Lower leg skin (tissue), 4 donors: ENCODE data around the gene CITED2. TPM values are rescaled to one million over a fixed set of nuclear protein-coding genes. Genes with fewer than 3 reads are reported as not detected.
"Not testable (repeated sequence)": the region's sequence is repeated elsewhere in the genome, so short reads cannot be mapped to it uniquely, and the experiment has no call there.

ENCODE experiments used
- DNase-seq, 2 donors: peaks; one replicate each; pipeline ENCODE4 v3.0.0-alpha.2; 2019; ENCODE audit warnings: low spot score in 2 of 2
- H3K4me3 ChIP-seq: fragments of 200-600 bp; sonication (generic); 2 replicates; pipeline ENCODE4 v1.5.1; 2017; ENCODE audit warnings: mild to moderate bottlenecking, low read depth; ENCODE audit not compliant: poor library complexity, severe bottlenecking
- CTCF ChIP-seq, 3 donors: fragments of 450-650 bp; IDR thresholded peaks; one replicate each; pipeline ENCODE4 v1.5.1; 2016; ENCODE audit warnings: antibody characterized with exemption in 3 of 3, mild to moderate bottlenecking in 3 of 3, moderate library complexity in 2 of 3
- POLR2A ChIP-seq, 2 donors: fragments of 450-650 bp; IDR thresholded peaks; one replicate each; pipeline ENCODE4 v1.6.1; 2016 to 2017; ENCODE audit warnings: antibody characterized with exemption in 2 of 2, mild to moderate bottlenecking in 1 of 2, moderate library complexity in 1 of 2
- WGBS, 2 donors: methylation state at CpG; one replicate each; pipeline ENCODE4 v1.1.5; 2018; 5-methylcytosine and 5-hydroxymethylcytosine counted together
- intact Hi-C: fragments of 100-400 bp; cut with DNase I; formaldehyde crosslinking; loops from one replicate; pipeline ENCODE4 v1.15.0; 2023; ENCODE audit warnings: low total_unique reads
- total RNA-seq, 4 donors: library from RNA; depleted of rRNA; stranded (reverse); fragments of >200 nt; gene quantifications; one replicate each; pipeline ENCODE4 v1.1.0, GENCODE V29; 2016

Gene CITED2
- total RNA-seq, 4 donors from 2014 or later = 155 to 313 (median 257) TPM

GRCh38 chr6:139364982-139365379 lies 9.5 kb downstream of the CITED2 start:
- no peak for DNase-seq
- intact Hi-C loops = loop anchor here (5.0 kb wide), 2 partner anchors 148 to 783 kb away; no protein-coding TSS in a partner anchor
- no peak overlapping the region for H3K4me3 ChIP-seq
- whole genome bisulfite sequencing, 2 donors = 40 to 47% methylated on average over 3 of the region's 3 CpGs
- TF ChIP-seq CTCF (IDR thresholded peaks at IDR 0.05) (no peak), POLR2A (IDR thresholded peaks at IDR 0.05) (no peak)

- no peak for DNase-seq
- intact Hi-C loops = loop anchor here (5.0 kb wide), 1 partner anchor 782 kb away; no protein-coding TSS in a partner anchor
- H3K4me3 ChIP-seq = no peak overlapping the region
- 42 to 46% methylated on average over 4 of the region's 4 CpGs for WGBS, 2 donors
- no peak for TF ChIP-seq CTCF (IDR thresholded peaks at IDR 0.05)
- TF ChIP-seq POLR2A (IDR thresholded peaks at IDR 0.05) = no peak
Observed at GRCh38 chr6:139364302-139364981, 10.0 kb downstream of the CITED2 start.

GRCh38 chr6:139363797-139364196 lies 10.7 kb downstream of the CITED2 start:
- not testable (repeated sequence) for DNase-seq, H3K4me3 ChIP-seq
- intact Hi-C loops = loop anchor here (5.0 kb wide), 1 partner anchor 781 kb away; no protein-coding TSS in a partner anchor
- WGBS, 2 donors = 79 to 92% methylated on average over 5 of the region's 5 CpGs

GRCh38 chr6:139363123-139363522 lies 11.3 kb downstream of the CITED2 start:
- DNase-seq, H3K4me3 ChIP-seq: not testable (repeated sequence)
- intact Hi-C loops = loop anchor here (5.0 kb wide), 1 partner anchor 781 kb away; no protein-coding TSS in a partner anchor
- 71% methylated on average over 1 of the region's 1 CpG for WGBS, 2 donors

GRCh38 chr6:139361211-139361610 lies 13.2 kb downstream of the CITED2 start:
- WGBS, 2 donors = 63 to 84% methylated on average over 2 of the region's 2 CpGs
- intact Hi-C loops = loop anchor here (5.0 kb wide), 1 partner anchor 779 kb away; no protein-coding TSS in a partner anchor
- no peak overlapping the region for H3K4me3 ChIP-seq
- DNase-seq = no peak
- TF ChIP-seq CTCF (IDR thresholded peaks at IDR 0.05) (no peak), POLR2A (IDR thresholded peaks at IDR 0.05) (no peak)

GRCh38 chr6:139356924-139357323 lies 17.5 kb downstream of the CITED2 start:
- TF ChIP-seq POLR2A (IDR thresholded peaks at IDR 0.05) (no peak), CTCF (IDR thresholded peaks at IDR 0.05) (no peak)
- 94 to 98% methylated on average over 2 of the region's 2 CpGs for WGBS, 2 donors
- intact Hi-C loops = loop anchor here (10.0 kb wide), 2 partner anchors 62 to 542 kb away; partner anchors contain the start of gene TXLNB
- no peak for DNase-seq
- no peak overlapping the region for H3K4me3 ChIP-seq
